ENCODE data around the gene PIERCE2.
"Not testable (repeated sequence)": the region's sequence is repeated elsewhere in the genome, so short reads cannot be mapped to it uniquely, and the experiment has no call there.

PIERCE2 gene

GRCh38 chr15:55434989-55435825 lies 26.9 kb downstream of the PIERCE2 start:
- DNase-seq: no peak

- not testable (repeated sequence) for DNase-seq
Observed at GRCh38 chr15:55443141-55443540, 34.8 kb downstream of the PIERCE2 start.

GRCh38 chr15:55445936-55446335 lies 37.6 kb downstream of the PIERCE2 start:
- not testable (repeated sequence) for DNase-seq

- DNase-seq: not testable (repeated sequence)
Observed at GRCh38 chr15:55446379-55447029, 38.2 kb downstream of the PIERCE2 start.

- DNase-seq: not testable (repeated sequence)
Observed at GRCh38 chr15:55447030-55447394, 38.7 kb downstream of the PIERCE2 start.

- no peak for DNase-seq
Observed at GRCh38 chr15:55457401-55458022, 49.2 kb downstream of the PIERCE2 start.

GRCh38 chr15:55461447-55461846 lies 53.2 kb downstream of the PIERCE2 start:
- DNase-seq: no peak

GRCh38 chr15:55468321-55468720 lies 60.0 kb downstream of the PIERCE2 start:
- DNase-seq: no peak

Data from islet precursor cell (in vitro differentiated cells).